Measurements from ENCODE around the gene TLX1. TPM values are rescaled to one million over a fixed set of nuclear protein-coding genes. Genes with fewer than 3 reads are reported as not detected.
"Not testable (repeated sequence)": the region's sequence is repeated elsewhere in the genome, so short reads cannot be mapped to it uniquely, and the experiment has no call there.

The TLX1 gene
- total RNA-seq, 1 donor from 2014 or later = not detected

DNA sequence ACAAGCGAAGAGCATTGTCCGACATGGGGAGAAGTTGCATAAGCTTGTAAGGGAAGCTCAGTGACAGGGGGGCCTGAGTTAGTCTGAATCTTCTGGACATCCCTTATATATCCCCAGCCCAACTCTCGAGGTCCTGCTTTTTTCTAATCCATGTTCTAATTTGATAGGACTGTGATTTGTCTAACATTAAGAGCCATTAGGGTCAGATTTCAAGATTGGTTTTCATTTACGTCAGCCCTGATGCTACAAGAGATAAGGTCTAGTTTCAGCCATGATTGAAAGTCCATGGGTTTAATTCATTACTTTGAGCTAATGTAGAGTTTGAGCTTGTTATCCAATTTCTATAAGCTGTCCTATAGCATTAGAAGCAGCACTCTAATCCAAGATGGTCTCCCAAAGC, 20.3 kb downstream of the TLX1 start:
- ATAC-seq (ENCODE audit: low read depth) (no peak), DNase-seq (no peak)
- Mint-ChIP-seq H3K36me3 (ENCODE audit: low read depth) (no peaks in the 10 kb centered on the region), H3K4me3 (no peak overlapping the region), H3K9me3 (peaks cover 3% of the 10 kb centered on the region), H3K4me1 (no peaks in the 10 kb centered on the region), H3K27me3 (peaks cover 48% of the 10 kb centered on the region), H3K27ac (no peak overlapping the region)
- intact Hi-C loops (cut with micrococcal nuclease) = no loop called here
- ChIA-PET POLR2A (no interaction called here), CTCF (interaction anchor here (1.6 to 2.0 kb wide), 2 partner anchors 9 to 10 kb away, joined by 5 to 12 read pairs; no protein-coding TSS in a partner anchor)
- TF ChIP-seq, protein P1, sequence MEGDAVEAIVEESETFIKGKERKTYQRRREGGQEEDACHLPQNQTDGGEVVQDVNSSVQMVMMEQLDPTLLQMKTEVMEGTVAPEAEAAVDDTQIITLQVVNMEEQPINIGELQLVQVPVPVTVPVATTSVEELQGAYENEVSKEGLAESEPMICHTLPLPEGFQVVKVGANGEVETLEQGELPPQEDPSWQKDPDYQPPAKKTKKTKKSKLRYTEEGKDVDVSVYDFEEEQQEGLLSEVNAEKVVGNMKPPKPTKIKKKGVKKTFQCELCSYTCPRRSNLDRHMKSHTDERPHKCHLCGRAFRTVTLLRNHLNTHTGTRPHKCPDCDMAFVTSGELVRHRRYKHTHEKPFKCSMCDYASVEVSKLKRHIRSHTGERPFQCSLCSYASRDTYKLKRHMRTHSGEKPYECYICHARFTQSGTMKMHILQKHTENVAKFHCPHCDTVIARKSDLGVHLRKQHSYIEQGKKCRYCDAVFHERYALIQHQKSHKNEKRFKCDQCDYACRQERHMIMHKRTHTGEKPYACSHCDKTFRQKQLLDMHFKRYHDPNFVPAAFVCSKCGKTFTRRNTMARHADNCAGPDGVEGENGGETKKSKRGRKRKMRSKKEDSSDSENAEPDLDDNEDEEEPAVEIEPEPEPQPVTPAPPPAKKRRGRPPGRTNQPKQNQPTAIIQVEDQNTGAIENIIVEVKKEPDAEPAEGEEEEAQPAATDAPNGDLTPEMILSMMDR (IDR thresholded peaks at IDR 0.05) = no peak

DNA sequence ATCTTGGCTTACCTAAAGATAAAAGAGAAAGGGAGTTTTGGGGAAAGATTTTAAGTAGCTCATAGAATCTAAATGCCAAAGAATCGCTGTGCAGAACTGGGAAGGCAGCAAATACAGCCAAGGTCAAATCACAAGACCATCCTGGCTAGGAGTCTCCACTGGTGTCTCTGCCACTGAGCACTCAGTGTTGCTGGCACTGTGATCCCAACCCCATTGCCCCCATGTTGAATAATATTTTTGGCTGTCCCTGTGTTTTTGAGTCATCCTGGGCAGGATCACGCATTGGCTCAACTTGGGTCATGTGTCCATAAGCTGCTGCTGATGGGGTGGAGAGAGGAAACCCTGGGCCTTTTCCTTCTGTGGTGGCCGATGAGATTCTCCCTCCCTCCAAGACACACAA, 21.2 kb downstream of the TLX1 start:
- Mint-ChIP-seq H3K9me3 (peaks cover 3% of the 10 kb centered on the region), H3K36me3 (ENCODE audit: low read depth) (no peaks in the 10 kb centered on the region), H3K4me1 (no peaks in the 10 kb centered on the region), H3K27me3 (peaks cover 48% of the 10 kb centered on the region), H3K4me3 (no peak overlapping the region), H3K27ac (no peak overlapping the region)
- ATAC-seq (ENCODE audit: low read depth) (no peak), DNase-seq (no peak)
- POLR2A ChIA-PET = no interaction called here
- CTCF ChIA-PET = interaction anchor here (1.6 to 2.0 kb wide), 2 partner anchors 9 to 10 kb away, joined by 5 to 12 read pairs; no protein-coding TSS in a partner anchor
- TF ChIP-seq, protein P1 (IDR thresholded peaks at IDR 0.05) = no peak
- intact Hi-C loops (cut with micrococcal nuclease) = no loop called here

DNA sequence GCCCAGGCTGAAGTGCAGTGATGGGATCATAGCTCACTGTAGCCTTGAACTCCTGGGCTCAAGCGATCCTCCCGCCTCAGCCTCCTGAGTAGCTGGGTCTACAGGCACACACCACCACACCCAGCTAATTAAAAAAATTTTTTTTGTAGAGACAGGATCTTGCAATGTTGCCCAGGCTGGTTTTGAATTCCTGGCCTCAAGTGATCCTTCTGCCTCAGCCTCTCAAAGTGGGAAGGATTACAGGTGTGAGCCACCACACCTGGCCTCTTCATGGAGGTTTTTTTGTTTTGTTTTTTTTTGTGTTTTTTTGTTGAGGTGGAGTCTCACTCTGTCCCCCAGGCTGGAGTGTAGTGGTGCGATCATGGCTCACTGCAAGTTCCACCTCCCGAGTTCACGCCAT, 23.4 kb downstream of the TLX1 start:
- intact Hi-C loops (cut with micrococcal nuclease); H3K27ac Mint-ChIP-seq; ATAC-seq (ENCODE audit: low read depth); DNase-seq; H3K4me1 Mint-ChIP-seq; H3K4me3 Mint-ChIP-seq; POLR2A ChIA-PET; H3K9me3 Mint-ChIP-seq; H3K36me3 Mint-ChIP-seq (ENCODE audit: low read depth): not testable (repeated sequence)
- CTCF ChIA-PET = interaction anchor here (1.9 kb wide), 1 partner anchor 13 kb away, joined by 6 read pairs; no protein-coding TSS in a partner anchor
- peaks cover 45% of the 10 kb centered on the region for H3K27me3 Mint-ChIP-seq

DNA sequence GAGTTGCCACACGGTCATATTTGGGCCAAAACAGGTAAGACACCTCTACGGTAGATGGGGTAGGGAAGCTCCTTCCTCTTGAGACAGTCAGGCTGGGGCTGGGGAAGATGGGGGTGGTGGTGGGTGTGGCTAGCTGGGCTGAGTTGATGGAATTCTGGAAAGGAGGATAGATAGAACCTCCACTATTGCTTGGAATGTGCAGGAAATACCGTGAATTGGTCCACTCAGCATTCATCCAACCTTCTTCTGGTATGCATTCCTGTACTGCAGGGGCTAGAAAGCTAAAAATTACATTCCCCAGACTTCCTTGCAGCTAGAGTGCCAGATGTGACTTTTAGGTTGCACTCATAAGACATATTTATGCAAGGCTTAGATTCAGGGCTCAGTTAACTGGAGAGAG, 24.8 kb downstream of the TLX1 start:
- Mint-ChIP-seq H3K4me3 (no peak overlapping the region), H3K27me3 (peaks cover 47% of the 10 kb centered on the region), H3K9me3 (no peaks in the 10 kb centered on the region), H3K27ac (no peak overlapping the region), H3K36me3 (ENCODE audit: low read depth) (no peaks in the 10 kb centered on the region), H3K4me1 (peaks cover 7% of the 10 kb centered on the region)
- ATAC-seq (ENCODE audit: low read depth) = no peak
- POLR2A ChIA-PET = no interaction called here
- CTCF ChIA-PET = interaction anchor here (1.3 kb wide), 1 partner anchor 115 kb away, joined by 3 read pairs; no protein-coding TSS in a partner anchor
- TF ChIP-seq, protein P1 (IDR thresholded peaks at IDR 0.05) = no peak
- no peak for DNase-seq
- intact Hi-C loops (cut with micrococcal nuclease) = no loop called here

DNA sequence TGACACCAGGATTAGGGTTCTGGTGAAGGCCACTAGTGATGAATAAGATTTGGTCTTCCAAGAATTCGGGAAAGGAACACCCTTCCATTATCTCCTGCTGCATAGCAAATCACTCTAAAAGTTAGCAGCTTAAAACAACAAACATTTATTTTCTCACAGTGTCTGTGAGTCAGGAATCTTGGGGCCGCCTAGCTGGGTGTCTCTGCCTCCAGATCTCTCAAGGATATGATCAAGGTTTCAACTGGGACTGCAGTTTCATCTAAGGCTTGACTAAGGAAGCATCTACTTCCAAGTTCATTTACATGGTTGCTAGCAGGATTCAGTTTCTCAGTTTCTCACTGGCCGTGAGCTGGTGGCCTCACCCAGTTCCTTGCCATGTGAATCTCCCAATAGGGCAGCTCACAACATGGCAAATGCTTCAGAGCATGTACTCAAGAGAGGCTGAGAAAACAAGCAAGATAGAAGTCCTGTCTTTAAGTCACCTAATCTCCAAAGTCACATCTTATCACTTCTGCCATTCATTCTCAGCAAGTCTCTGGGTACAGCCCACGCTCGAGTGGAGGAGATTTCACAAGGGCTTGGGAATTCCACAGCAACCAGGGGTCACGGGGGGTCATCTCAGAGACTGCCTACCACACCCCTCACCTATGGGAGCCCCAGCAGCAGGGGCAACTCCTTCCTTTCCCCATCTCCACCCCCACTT, 26.8 kb downstream of the TLX1 start:
- DNase-seq (no peak), ATAC-seq (ENCODE audit: low read depth) (no peak)
- Mint-ChIP-seq H3K9me3 (no peaks in the 10 kb centered on the region), H3K36me3 (ENCODE audit: low read depth) (no peaks in the 10 kb centered on the region), H3K4me1 (peaks cover 15% of the 10 kb centered on the region), H3K27ac (no peak overlapping the region), H3K27me3 (peaks cover 51% of the 10 kb centered on the region), H3K4me3 (no peak overlapping the region)
- CTCF ChIA-PET = interaction anchor here (1.0 to 1.1 kb wide), 2 partner anchors 16 to 412 kb away, joined by 3 read pairs; no protein-coding TSS in a partner anchor
- POLR2A ChIA-PET = no interaction called here
- TF ChIP-seq, protein P1 (IDR thresholded peaks at IDR 0.05) = no peak
- intact Hi-C loops (cut with micrococcal nuclease) = no loop called here
